Lung microvascular endothelial cell (primary cell): ENCODE results near the gene TMEM237. TPM values are rescaled to one million over a fixed set of nuclear protein-coding genes. Genes with fewer than 3 reads are reported as not detected.

Experiments used
- total RNA-seq: library from RNA; depleted of rRNA; stranded (reverse); fragments of >200 nt; gene quantifications from 2 replicates; pipeline ENCODE4 v1.2.1, GENCODE V29; 2014

The TMEM237 gene
- total RNA-seq, 1 donor from 2014 or later: 11.9 TPM

Other genes with a start within 250 kb of the TMEM237 start
- 26.6 and 26.8 TPM in 2 replicates for gene TRAK2, start 192.0 kb downstream of the TMEM237 start, total RNA-seq
- 12.9 and 20.9 TPM in 2 replicates for gene STRADB, start 191.8 kb downstream of the TMEM237 start, total RNA-seq
- 0.20 and 2.0 TPM in 2 replicates for gene MPP4, start 55.1 kb upstream of the TMEM237 start, total RNA-seq
- gene ALS2, start 137.4 kb upstream of the TMEM237 start, total RNA-seq: 18.3 and 18.7 TPM in 2 replicates
- not detected in 2 replicates for gene CDK15, start 163.0 kb upstream of the TMEM237 start, total RNA-seq